IPS-NIHi7 (cell line): ENCODE results near the gene SPON1.

Source experiments
- DNase-seq: peaks from one replicate; pipeline ENCODE4 v3.0.0; 2012; ENCODE audit warnings: mixed read lengths; ENCODE audit errors: extremely low spot score

Gene SPON1

GRCh38 chr11:14186046-14186775 is 223.7 kb downstream of the SPON1 start:
- DNase-seq: no peak

GRCh38 chr11:14189874-14190273 is 227.4 kb downstream of the SPON1 start:
- no peak for DNase-seq

GRCh38 chr11:14190992-14191778 is 228.7 kb downstream of the SPON1 start:
- peak; percentile 37 for DNase-seq

GRCh38 chr11:14193644-14194043 is 231.1 kb downstream of the SPON1 start:
- peak; percentile 22 for DNase-seq

GRCh38 chr11:14202251-14203196 is 240.0 kb downstream of the SPON1 start:
- no peak for DNase-seq

- no peak for DNase-seq
These were observed 240.8 kb downstream of the SPON1 start for GRCh38 chr11:14203321-14203720.

GRCh38 chr11:14212986-14213385 is 250.5 kb downstream of the SPON1 start:
- DNase-seq: no peak

- no peak for DNase-seq
These were observed 256.2 kb downstream of the SPON1 start for GRCh38 chr11:14218728-14219127.

GRCh38 chr11:14223636-14224288 is 261.2 kb downstream of the SPON1 start:
- no peak for DNase-seq

- DNase-seq: no peak
These were observed 261.9 kb downstream of the SPON1 start for GRCh38 chr11:14224395-14224794.

GRCh38 chr11:14225666-14226065 is 263.1 kb downstream of the SPON1 start:
- no peak for DNase-seq

GRCh38 chr11:14228356-14228755 is 265.8 kb downstream of the SPON1 start:
- no peak for DNase-seq

- no peak for DNase-seq
These were observed 266.9 kb downstream of the SPON1 start for GRCh38 chr11:14229472-14229871.

- DNase-seq: no peak
These were observed 267.9 kb downstream of the SPON1 start for GRCh38 chr11:14230407-14230806.

GRCh38 chr11:14232652-14233051 is 270.1 kb downstream of the SPON1 start:
- peak; percentile 81 for DNase-seq

- DNase-seq: no peak
These were observed 271.9 kb downstream of the SPON1 start for GRCh38 chr11:14234446-14234845.

- DNase-seq: no peak
These were observed 273.2 kb downstream of the SPON1 start for GRCh38 chr11:14235701-14236100.

GRCh38 chr11:14237444-14237961 is 275.0 kb downstream of the SPON1 start:
- DNase-seq: no peak

GRCh38 chr11:14240221-14240620 is 277.7 kb downstream of the SPON1 start:
- no peak for DNase-seq

- no peak for DNase-seq
These were observed 278.4 kb downstream of the SPON1 start for GRCh38 chr11:14240951-14241350.

- DNase-seq: no peak
These were observed 279.7 kb downstream of the SPON1 start for GRCh38 chr11:14242187-14242586.
